Measurements from ENCODE around the gene AGBL1.

- TF ChIP-seq, protein P1, sequence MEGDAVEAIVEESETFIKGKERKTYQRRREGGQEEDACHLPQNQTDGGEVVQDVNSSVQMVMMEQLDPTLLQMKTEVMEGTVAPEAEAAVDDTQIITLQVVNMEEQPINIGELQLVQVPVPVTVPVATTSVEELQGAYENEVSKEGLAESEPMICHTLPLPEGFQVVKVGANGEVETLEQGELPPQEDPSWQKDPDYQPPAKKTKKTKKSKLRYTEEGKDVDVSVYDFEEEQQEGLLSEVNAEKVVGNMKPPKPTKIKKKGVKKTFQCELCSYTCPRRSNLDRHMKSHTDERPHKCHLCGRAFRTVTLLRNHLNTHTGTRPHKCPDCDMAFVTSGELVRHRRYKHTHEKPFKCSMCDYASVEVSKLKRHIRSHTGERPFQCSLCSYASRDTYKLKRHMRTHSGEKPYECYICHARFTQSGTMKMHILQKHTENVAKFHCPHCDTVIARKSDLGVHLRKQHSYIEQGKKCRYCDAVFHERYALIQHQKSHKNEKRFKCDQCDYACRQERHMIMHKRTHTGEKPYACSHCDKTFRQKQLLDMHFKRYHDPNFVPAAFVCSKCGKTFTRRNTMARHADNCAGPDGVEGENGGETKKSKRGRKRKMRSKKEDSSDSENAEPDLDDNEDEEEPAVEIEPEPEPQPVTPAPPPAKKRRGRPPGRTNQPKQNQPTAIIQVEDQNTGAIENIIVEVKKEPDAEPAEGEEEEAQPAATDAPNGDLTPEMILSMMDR (IDR thresholded peaks at IDR 0.05; ENCODE audit: borderline replicate concordance, extremely low read depth, low read length, poor library complexity, severe bottlenecking) = no peak
- TF ChIP-seq EZH2 (IDR thresholded peaks at IDR 0.05; ENCODE audit: borderline replicate concordance, low read depth, low read length, severe bottlenecking) = no peak
These were observed 324.4 kb downstream of the AGBL1 start for GRCh38 chr15:86403914-86404583.

All from DND-41 (cell line).